ENCODE measurements around the gene RPL18. TPM values are rescaled to one million over a fixed set of nuclear protein-coding genes. Genes with fewer than 3 reads are reported as not detected.

The RPL18 gene
- total and polyA plus RNA-seq, 9 of the 15 experiments (the other 6 are each of a cell fraction or from before 2014, with no cell fraction given), result 312 to 2,635 (median 1,653) TPM

DNA sequence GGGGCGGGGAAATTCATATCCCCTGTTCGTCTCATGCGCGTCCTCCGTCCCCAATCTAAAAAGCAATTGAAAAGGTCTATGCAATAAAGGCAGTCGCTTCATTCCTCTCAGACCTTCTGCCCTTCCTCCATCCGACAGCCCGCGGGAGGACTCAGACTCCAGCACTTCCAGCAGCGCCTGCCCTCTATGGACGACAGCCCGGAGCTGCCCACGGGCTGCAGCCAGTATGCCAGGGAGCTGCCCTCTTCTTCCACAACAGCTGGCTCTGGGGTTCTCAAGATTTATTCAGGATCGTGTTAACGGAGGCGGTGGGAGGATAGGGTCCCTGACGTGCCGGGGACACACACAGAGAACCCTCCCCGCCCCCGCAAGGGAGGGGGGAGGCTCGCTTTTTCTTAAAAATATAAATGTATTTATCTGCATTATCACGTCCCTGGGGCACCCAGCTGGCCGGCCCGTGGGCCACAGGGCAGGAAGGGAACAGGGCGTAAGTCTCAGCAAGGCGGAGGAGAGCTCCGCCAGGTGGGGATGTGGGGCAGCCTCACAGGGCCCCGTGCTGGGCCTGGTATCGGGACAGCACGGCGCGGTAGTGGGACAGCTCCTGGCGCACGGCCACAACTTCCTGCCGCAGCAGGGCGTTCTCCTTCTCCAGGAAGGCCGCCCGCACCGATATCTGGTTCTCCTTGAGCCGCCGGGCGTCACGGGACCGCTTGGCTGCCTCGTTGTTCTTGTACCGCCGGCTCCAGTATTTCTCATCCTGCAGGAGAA, 11.5 kb upstream of the RPL18 start:
- H3K36me3 ChIP-seq (ENCODE audit: control insufficient read depth, insufficient read depth, low read length), result peaks cover 5% of the 10 kb centered on the region; the same call in 1 of the 3 replicates
- H3K9ac ChIP-seq (ENCODE audit: insufficient read depth in 1 of 2, low read depth in 2 of 2, low read length in 2 of 2), result no peak overlapping the region
- ChIA-PET POLR2A (interaction anchor here (0.6 to 1.7 kb wide), 8 partner anchors 11 to 363 kb away, joined by 3 to 15 read pairs (median 4); partner anchors contain the start of genes RPL18, RUVBL2 and SPHK2), CTCF (ENCODE audit: low intra/inter-chr PET ratio) (no interaction called here)
- ATAC-seq (no peak), DNase-seq (ENCODE audit: extremely low read depth in 1 of 4, low spot score in 3 of 4) (no peak), FAIRE-seq (no peak)
- H3K4me1 ChIP-seq (replicated peaks in 1 of 2; ENCODE audit: control insufficient read depth in 2 of 2, insufficient read depth in 2 of 2, low read length in 2 of 2), result peaks cover 27 to 79% of the 10 kb centered on the region in 2 experiments
- H3K4me2 ChIP-seq (ENCODE audit: insufficient read depth, low read length), result no peak overlapping the region
- in situ Hi-C loops (cut with MboI), result no loop called here
- WGBS (ENCODE audit: insufficient coverage, low coverage, missing lambda C conversion rate), result 85% methylated on average over 28 of the region's 47 CpGs
- no peaks in the 10 kb centered on the region for H4K20me1 ChIP-seq (replicated peaks; ENCODE audit: control insufficient read depth, insufficient read depth, low read length)
- no peak overlapping the region for H2AFZ ChIP-seq (ENCODE audit: low read depth, low read length)
- H3K4me3 ChIP-seq, result no peak overlapping the region
- no peak for TF ChIP-seq ZEB2 (IDR thresholded peaks at IDR 0.05)
- TF ChIP-seq, protein P1, sequence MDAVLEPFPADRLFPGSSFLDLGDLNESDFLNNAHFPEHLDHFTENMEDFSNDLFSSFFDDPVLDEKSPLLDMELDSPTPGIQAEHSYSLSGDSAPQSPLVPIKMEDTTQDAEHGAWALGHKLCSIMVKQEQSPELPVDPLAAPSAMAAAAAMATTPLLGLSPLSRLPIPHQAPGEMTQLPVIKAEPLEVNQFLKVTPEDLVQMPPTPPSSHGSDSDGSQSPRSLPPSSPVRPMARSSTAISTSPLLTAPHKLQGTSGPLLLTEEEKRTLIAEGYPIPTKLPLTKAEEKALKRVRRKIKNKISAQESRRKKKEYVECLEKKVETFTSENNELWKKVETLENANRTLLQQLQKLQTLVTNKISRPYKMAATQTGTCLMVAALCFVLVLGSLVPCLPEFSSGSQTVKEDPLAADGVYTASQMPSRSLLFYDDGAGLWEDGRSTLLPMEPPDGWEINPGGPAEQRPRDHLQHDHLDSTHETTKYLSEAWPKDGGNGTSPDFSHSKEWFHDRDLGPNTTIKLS (IDR thresholded peaks at IDR 0.05; ENCODE audit: borderline replicate concordance, low read depth), result no peak
- no peak for TF ChIP-seq CBFB (CRISPR knock-in tag; IDR thresholded peaks at IDR 0.05)
- TF ChIP-seq HMGN3 (IDR thresholded peaks at IDR 0.05; ENCODE audit: borderline replicate concordance, extremely low read depth, insufficient read length, low read depth, low read length), result no peak
- TF ChIP-seq POLR2G (IDR thresholded peaks at IDR 0.05; ENCODE audit: low read depth, low read length), result peak; percentile 42; the same call in 1 of the 2 replicates
- H3K27ac ChIP-seq (ENCODE audit: extremely low read depth, low read depth, low read length), result no peak overlapping the region
- peaks cover 4% of the 10 kb centered on the region for H3K9me1 ChIP-seq (ENCODE audit: control insufficient read depth, insufficient read depth, low read length)
- no peaks in the 10 kb centered on the region for H3K9me3 ChIP-seq (replicated peaks; ENCODE audit: control insufficient read depth, insufficient read depth, low read depth, low read length)
- BruUV-seq (replicated peaks), result no TSS peak
- H3K79me2 ChIP-seq (ENCODE audit: control insufficient read depth, insufficient read depth, low read length), result peaks cover 3% of the 10 kb centered on the region; the same call in 2 of the 3 replicates
- no peaks in the 10 kb centered on the region for H3K27me3 ChIP-seq (ENCODE audit: control insufficient read depth in 2 of 2, insufficient read depth in 2 of 2, low read length in 2 of 2)
- intact Hi-C loops (cut with micrococcal nuclease), result no loop called here

Measured in K562 (cell line).